ENCODE measurements around the gene CCDC167. TPM values are rescaled to one million over a fixed set of nuclear protein-coding genes. Genes with fewer than 3 reads are reported as not detected.

The CCDC167 gene
- total RNA-seq: 10 to 100 TPM; 49.3 to 52.2 (median 52.2) TPM

DNA sequence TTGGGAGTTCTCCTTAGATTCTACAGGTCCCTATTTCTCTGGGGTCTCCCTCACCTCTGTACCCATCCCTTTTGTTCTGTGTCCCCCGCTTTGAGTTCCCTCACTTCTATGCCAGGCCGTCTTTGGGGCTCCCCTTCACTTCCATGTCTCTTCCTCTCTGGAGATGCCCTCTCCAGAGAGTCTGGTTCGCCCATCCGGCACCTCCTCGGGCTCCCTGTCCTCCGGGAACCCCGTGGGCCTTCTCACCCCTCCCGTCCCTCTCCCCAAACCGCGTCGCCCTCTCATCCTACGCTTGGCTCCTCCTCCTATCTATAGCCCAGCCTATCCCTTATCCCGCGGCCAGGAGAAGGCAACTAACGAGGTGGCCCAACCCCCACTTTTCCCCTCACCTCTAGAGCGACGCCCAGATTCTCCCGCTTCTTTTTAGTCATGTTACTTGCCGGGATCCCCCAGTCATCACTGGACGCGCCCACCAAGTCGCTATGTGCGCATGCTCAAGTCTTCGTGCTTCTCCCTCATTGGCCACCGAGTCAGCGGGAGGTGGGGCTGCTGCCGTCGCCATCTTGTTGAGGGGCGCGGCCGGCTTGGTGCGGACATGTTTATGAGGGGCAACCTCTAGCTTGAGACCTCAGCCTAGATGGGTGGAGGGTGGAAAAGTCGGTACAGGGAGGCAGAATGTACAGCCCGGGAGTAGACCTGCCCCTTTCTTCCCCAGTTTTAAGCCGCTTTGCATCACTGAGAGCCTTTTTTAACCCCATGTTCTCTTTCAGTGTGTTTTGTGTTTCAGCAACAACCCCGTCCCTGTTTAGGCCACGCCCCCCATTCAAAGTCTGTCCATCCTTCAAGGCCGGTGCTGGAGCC lies at the start of gene CCDC167:
Gene CCDC167, minus strand, starts transcription at position 461 of the 861 bp plus-strand sequence. Its CDS starts 30 bp downstream, at position 431.
- H3K36me3 Mint-ChIP-seq (ENCODE audit: insufficient read depth): no peaks in the 10 kb centered on the region
- peak; percentile 94 for DNase-seq
- ATAC-seq: peak; percentile 84 to 86
- H3K4me3 Mint-ChIP-seq: peak within 1 kb of the TSS; percentile 92
- H3K27me3 Mint-ChIP-seq (ENCODE audit: low read depth): no peaks in the 10 kb centered on the region
- H3K9me3 Mint-ChIP-seq: no peaks in the 10 kb centered on the region
- peaks cover 91% of the 10 kb centered on the region for H3K4me1 Mint-ChIP-seq (ENCODE audit: low read depth)

DNA sequence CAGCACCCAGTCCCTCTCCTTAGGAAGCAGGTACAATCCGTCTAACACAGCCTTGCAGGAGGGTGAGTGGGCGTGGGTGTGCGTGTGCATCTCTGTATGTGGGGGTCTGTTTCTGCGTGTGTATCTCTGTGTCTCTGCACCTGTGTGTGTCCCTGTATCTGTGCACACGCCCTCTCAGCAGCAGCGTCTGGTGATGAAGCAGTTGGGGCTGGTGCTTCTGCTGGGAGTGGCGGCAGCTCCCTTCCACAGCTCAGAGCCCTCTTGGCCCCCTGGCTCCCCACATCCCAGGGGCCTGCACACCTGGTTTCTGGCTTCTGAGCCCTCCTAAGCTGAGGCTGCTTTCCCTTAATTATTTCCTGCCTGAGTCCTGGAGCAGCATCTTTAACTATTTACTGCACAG lies 49.5 kb upstream of the CCDC167 start:
- peaks cover 34% of the 10 kb centered on the region for H3K4me1 Mint-ChIP-seq (ENCODE audit: low read depth)
- H3K9me3 Mint-ChIP-seq: no peaks in the 10 kb centered on the region

DNA sequence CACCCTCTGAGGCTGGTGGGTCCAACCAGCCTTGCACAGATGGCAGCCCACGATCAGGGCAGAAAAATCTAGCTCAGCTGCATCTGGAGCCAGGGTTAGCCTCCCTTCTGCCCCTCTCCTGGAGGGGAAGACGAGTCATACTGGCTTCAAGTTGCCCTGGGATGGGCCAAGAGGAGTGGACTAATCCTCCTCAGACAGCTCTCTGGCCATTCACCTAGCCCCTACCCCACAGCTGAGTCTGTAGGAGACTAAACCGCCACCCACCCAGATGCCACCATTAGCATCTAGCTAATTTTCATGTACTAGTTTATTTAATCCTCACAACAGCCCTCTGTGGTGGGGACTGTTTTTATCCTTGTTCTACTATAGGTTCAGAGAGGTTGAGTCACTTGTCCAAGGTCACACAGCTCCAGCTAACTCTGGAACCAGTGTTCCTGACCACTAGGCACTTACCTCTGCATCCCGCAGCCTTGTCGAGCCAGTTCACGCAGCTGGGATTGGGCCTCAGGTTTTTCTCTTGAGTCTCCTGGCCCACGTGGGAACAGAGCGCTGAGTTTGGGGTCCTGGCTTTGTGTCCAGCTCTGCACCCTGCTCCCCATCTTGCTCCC lies 48.5 kb upstream of the CCDC167 start:
- Mint-ChIP-seq H3K9me3 (no peaks in the 10 kb centered on the region), H3K27me3 (ENCODE audit: low read depth) (no peaks in the 10 kb centered on the region), H3K4me3 (no peak overlapping the region), H3K4me1 (ENCODE audit: low read depth) (peaks cover 28% of the 10 kb centered on the region), H3K36me3 (ENCODE audit: insufficient read depth) (no peaks in the 10 kb centered on the region)
- ATAC-seq: no peak
- DNase-seq: no peak

More for the DNA sequence above, 49.5 kb upstream of the CCDC167 start:
- no peaks in the 10 kb centered on the region for H3K36me3 Mint-ChIP-seq (ENCODE audit: insufficient read depth)
- H3K27me3 Mint-ChIP-seq (ENCODE audit: low read depth): no peaks in the 10 kb centered on the region
- no peak for ATAC-seq
- no peak overlapping the region for H3K4me3 Mint-ChIP-seq
- DNase-seq: no peak

DNA sequence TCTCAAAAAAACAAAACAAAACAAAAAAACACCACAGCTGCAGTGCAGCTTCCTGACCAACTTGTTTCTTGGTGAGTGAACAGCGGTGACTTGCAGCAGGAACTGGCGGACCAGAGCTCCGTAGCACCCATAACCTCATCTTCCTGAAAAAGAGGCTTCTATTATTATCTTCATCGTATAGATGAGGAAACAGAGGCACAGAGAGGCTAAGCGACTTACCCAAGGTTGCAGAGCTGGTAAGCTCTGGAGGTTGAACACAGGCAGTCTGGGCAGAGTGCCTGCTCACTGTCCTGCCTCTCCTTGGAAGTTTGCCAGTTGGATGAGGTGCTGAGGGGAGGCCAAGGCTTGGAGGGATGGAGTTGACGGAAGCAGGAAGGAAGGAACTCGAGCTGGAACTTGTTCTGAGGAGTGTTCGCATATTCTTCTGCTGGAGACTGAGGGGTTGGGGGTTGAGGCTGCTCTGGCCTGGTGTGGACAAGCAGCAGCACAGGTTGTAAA lies 47.9 kb upstream of the CCDC167 start:
- DNase-seq (no peak), ATAC-seq (peak; percentile 47 to 50)
- Mint-ChIP-seq H3K9me3 (no peaks in the 10 kb centered on the region), H3K4me1 (ENCODE audit: low read depth) (peaks cover 22% of the 10 kb centered on the region), H3K27me3 (ENCODE audit: low read depth) (no peaks in the 10 kb centered on the region), H3K4me3 (no peak overlapping the region), H3K36me3 (ENCODE audit: insufficient read depth) (no peaks in the 10 kb centered on the region)

DNA sequence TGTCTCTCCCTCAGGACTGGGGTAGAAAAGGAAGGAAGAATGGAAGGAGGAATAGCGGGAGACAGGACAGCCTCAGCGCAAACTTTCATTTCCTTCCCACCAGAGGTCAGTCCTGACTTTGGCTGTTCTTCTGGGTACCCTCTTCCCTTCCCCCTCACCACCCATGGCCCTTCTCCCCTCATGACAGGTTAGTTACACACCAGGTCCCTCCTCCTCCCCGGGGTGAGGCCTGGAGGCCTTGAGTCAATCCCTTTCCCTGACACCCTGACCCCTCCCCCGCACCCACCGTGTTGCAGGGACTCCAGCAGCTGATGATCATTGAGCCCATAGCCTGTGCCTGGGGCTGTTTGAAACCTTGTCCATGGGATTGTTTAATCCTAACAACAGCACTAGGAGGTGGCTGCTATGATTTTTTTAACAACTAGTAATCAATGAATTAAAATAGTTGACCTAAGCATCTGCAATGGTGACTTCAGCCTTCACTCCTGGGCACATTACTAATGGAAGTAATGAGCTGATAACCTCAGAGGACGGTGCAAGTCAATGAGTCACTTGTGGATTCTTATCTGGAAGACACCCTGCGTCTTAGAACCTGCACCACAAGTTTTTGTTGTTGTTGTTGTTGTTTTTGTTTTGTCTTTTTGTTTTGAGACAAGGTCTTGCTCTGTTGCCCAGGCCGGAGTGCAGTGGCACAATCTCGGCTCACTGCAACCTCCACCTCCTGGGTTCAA lies 46.6 kb upstream of the CCDC167 start:
- Mint-ChIP-seq H3K4me1 (ENCODE audit: low read depth) (peaks cover 29% of the 10 kb centered on the region), H3K27me3 (ENCODE audit: low read depth) (no peaks in the 10 kb centered on the region), H3K9me3 (no peaks in the 10 kb centered on the region), H3K36me3 (ENCODE audit: insufficient read depth) (no peaks in the 10 kb centered on the region), H3K4me3 (no peak overlapping the region)
- DNase-seq (no peak), ATAC-seq (no peak)

DNA sequence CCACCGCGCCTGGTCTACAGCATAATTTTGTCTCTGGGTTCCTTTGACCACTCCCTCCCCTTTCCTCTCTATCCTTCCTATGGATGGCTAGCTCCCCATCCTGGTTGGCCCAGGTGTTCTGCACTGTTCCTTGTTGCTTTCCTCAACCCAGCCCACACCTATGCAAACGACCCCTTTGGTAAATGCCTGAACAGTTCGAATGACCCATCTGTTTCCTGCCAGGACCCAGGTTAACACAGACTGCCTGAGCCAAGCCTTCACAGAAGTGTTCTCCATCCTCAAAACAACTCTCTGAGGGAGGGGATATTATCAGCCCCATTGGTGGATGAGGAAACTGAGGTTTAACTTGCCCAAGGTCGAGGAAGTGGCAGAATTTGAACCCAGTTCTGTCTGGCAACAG lies 44.8 kb upstream of the CCDC167 start:
- H3K27me3 Mint-ChIP-seq (ENCODE audit: low read depth): no peaks in the 10 kb centered on the region
- no peaks in the 10 kb centered on the region for H3K36me3 Mint-ChIP-seq (ENCODE audit: insufficient read depth)
- ATAC-seq (no peak), DNase-seq (no peak)
- H3K4me1 Mint-ChIP-seq (ENCODE audit: low read depth): peaks cover 36% of the 10 kb centered on the region
- H3K9me3 Mint-ChIP-seq: no peaks in the 10 kb centered on the region
- no peak overlapping the region for H3K4me3 Mint-ChIP-seq

GRCh38 chr6:37543361-37543760 lies 43.7 kb upstream of the CCDC167 start:
- ATAC-seq (no peak), DNase-seq (no peak)
- Mint-ChIP-seq H3K27me3 (ENCODE audit: low read depth) (no peaks in the 10 kb centered on the region), H3K4me1 (ENCODE audit: low read depth) (peaks cover 34% of the 10 kb centered on the region), H3K4me3 (no peak overlapping the region), H3K9me3 (no peaks in the 10 kb centered on the region), H3K36me3 (ENCODE audit: insufficient read depth) (no peaks in the 10 kb centered on the region)

DNA sequence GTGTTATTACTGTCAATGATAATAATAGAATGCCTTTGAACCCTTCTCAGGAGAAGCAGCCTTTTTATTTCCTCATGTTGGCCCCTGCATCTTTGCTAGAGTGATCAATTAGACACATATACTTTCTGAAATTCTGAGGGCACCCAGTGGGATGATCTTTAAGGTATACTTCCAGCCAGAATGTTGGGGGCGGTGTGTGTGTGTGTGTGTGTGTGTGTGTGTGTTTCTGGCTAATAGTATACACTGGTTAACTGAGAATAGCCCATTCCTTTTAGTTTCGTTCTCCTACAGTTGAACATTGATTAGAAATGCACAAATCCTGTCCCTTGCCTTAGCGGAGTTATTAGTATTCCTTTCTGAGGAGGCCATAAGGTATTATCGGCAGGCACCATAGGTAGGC lies 41.7 kb upstream of the CCDC167 start:
- DNase-seq: no peak
- H3K9me3 Mint-ChIP-seq: no peaks in the 10 kb centered on the region
- H3K4me3 Mint-ChIP-seq: no peak overlapping the region
- peaks cover 3% of the 10 kb centered on the region for H3K36me3 Mint-ChIP-seq (ENCODE audit: insufficient read depth)
- H3K4me1 Mint-ChIP-seq (ENCODE audit: low read depth): peaks cover 22% of the 10 kb centered on the region
- no peaks in the 10 kb centered on the region for H3K27me3 Mint-ChIP-seq (ENCODE audit: low read depth)
- ATAC-seq: no peak

DNA sequence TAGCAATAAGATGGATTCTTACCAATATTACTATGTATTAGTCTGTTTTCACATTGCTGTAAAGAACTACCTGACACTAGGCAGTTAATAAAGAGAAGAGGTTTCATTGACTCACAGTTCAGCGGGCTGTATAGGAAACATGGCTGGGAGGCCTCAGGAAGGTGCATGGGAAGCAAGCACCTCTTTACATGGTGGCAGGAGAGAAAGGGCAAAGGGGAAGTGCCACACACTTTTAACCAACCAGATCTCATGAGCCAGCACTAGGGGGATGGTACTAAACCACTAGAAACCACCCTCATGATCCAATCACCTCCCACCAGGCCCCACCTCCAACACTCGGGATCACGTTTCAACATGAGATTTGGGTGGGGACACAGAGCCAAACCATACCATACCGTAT lies 40.7 kb upstream of the CCDC167 start:
- peaks cover 3% of the 10 kb centered on the region for H3K36me3 Mint-ChIP-seq (ENCODE audit: insufficient read depth)
- no peak for DNase-seq
- no peaks in the 10 kb centered on the region for H3K27me3 Mint-ChIP-seq (ENCODE audit: low read depth)
- peaks cover 22% of the 10 kb centered on the region for H3K4me1 Mint-ChIP-seq (ENCODE audit: low read depth)
- no peak overlapping the region for H3K4me3 Mint-ChIP-seq
- ATAC-seq: no peak
- no peaks in the 10 kb centered on the region for H3K9me3 Mint-ChIP-seq

- Mint-ChIP-seq H3K4me3 (no peak overlapping the region), H3K27me3 (ENCODE audit: low read depth) (no peaks in the 10 kb centered on the region), H3K9me3 (no peaks in the 10 kb centered on the region), H3K36me3 (ENCODE audit: insufficient read depth) (peaks cover 4% of the 10 kb centered on the region), H3K4me1 (ENCODE audit: low read depth) (peaks cover 22% of the 10 kb centered on the region)
- ATAC-seq (no peak), DNase-seq (no peak)
Measured at GRCh38 chr6:37540029-37540352, 40.3 kb upstream of the CCDC167 start.

DNA sequence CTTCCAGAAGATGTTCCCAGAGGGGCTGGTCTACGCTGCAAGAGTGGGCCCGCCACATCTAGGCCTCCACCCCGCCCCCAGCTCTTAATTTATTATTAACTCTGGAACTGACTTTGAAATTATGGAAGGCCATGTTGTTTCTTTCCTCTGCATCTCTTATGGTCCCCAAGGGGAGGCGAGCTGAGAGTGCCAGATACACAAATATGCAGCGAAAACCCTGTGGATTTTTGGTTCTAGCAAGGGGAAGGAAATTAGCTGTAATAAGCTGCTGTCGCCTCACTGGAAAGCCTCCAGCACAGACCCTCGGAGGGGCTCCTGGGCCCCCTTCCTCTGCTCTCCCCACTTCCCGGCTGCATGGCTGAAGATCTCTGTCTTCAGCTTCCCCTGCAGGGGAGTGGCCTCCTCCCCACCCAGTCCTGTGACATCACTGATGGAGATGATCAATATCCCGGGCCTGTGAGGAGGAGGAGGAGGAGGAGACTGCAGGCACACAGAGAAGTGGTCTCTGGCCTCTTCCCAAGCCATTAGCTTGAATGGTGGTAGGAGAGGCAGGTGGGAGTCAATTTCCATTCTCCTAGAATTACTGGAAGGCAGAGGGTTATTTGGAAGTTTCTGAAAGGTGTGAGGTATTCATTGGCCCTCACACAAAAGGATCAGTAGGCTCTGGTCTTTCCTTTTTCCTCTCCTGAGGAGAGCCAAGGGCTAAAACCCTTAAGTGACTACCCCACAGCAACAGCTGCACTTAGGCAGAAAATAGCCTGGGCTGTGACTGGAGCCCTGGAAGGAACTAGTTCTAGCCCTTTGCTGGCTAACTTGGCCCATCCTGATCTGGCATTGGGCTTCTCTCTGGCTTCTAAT lies 39.7 kb upstream of the CCDC167 start:
- Mint-ChIP-seq H3K9me3 (no peaks in the 10 kb centered on the region), H3K27me3 (ENCODE audit: low read depth) (no peaks in the 10 kb centered on the region), H3K36me3 (ENCODE audit: insufficient read depth) (peaks cover 10% of the 10 kb centered on the region), H3K4me3 (no peak overlapping the region), H3K4me1 (ENCODE audit: low read depth) (peaks cover 20% of the 10 kb centered on the region)
- ATAC-seq (no peak), DNase-seq (no peak)

- Mint-ChIP-seq H3K4me3 (no peak overlapping the region), H3K27me3 (ENCODE audit: low read depth) (no peaks in the 10 kb centered on the region), H3K4me1 (ENCODE audit: low read depth) (peaks cover 17% of the 10 kb centered on the region), H3K36me3 (ENCODE audit: insufficient read depth) (peaks cover 10% of the 10 kb centered on the region), H3K9me3 (no peaks in the 10 kb centered on the region)
- ATAC-seq: no peak
- DNase-seq: no peak
Measured at GRCh38 chr6:37538107-37538506, 38.4 kb upstream of the CCDC167 start.

- H3K4me1 Mint-ChIP-seq (ENCODE audit: low read depth): peaks cover 22% of the 10 kb centered on the region
- DNase-seq (no peak), ATAC-seq (no peak)
- H3K4me3 Mint-ChIP-seq: no peak overlapping the region
- peaks cover 10% of the 10 kb centered on the region for H3K36me3 Mint-ChIP-seq (ENCODE audit: insufficient read depth)
- no peaks in the 10 kb centered on the region for H3K9me3 Mint-ChIP-seq
- H3K27me3 Mint-ChIP-seq (ENCODE audit: low read depth): no peaks in the 10 kb centered on the region
Measured at GRCh38 chr6:37537548-37537947, 37.9 kb upstream of the CCDC167 start.
